Measurements from ENCODE around the gene RNF215. TPM values are rescaled to one million over a fixed set of nuclear protein-coding genes. Genes with fewer than 3 reads are reported as not detected.
A peak's percentile ranks its signal among the peaks of the same experiment; 100 is the strongest.

RNF215 gene
- total and polyA plus RNA-seq, 2 of the 13 experiments (the other 11 are each of a cell fraction or from before 2014, with no cell fraction given): 5.3 to 6.1 TPM

GRCh38 chr22:30356449-30357235 is 30.6 kb downstream of the RNF215 start, which contains the start of the genes CCDC157 and SF3A1 (continued):
- peak; percentile 89; the same call in 1 of the 2 replicates for TF ChIP-seq ZNF274 (CRISPR knock-in tag; IDR thresholded peaks at IDR 0.05)
- TF ChIP-seq ZSCAN5A (CRISPR knock-in tag; IDR thresholded peaks at IDR 0.05; ENCODE audit: borderline replicate concordance): no peak
- no peak for TF ChIP-seq CBX5 (CRISPR knock-in tag; IDR thresholded peaks at IDR 0.05; ENCODE audit: borderline replicate concordance)
- TF ChIP-seq ZNF333 (CRISPR knock-in tag; IDR thresholded peaks at IDR 0.05; ENCODE audit: borderline replicate concordance): peak; percentile 48; the same call in 1 of the 2 replicates
- TF ChIP-seq ZFP91 (CRISPR knock-in tag; IDR thresholded peaks at IDR 0.05; ENCODE audit: borderline replicate concordance): peak; percentile 90; the same call in 1 of the 2 replicates
- no peak for TF ChIP-seq ATF3 (CRISPR knock-in tag; IDR thresholded peaks at IDR 0.05)
- TF ChIP-seq ZNF230 (CRISPR knock-in tag; IDR thresholded peaks at IDR 0.05): no peak
- TF ChIP-seq KAT2B (IDR thresholded peaks at IDR 0.05; ENCODE audit: borderline replicate concordance, low read depth, low read length): no peak
- TF ChIP-seq ZNF3 (CRISPR knock-in tag; IDR thresholded peaks at IDR 0.05): no peak; the same call in 1 of the 2 replicates
- peak; percentile 81 for TF ChIP-seq ZNF564 (CRISPR knock-in tag; IDR thresholded peaks at IDR 0.05)
- TF ChIP-seq JUN (CRISPR knock-in tag; IDR thresholded peaks at IDR 0.05): no peak
- TF ChIP-seq PHF5A (CRISPR knock-in tag; IDR thresholded peaks at IDR 0.05; ENCODE audit: low read depth, unreplicated experiment): no peak
- no peak; the same call in 1 of the 2 replicates for TF ChIP-seq KDM4B (CRISPR knock-in tag; IDR thresholded peaks at IDR 0.05)
- TF ChIP-seq NRL (CRISPR knock-in tag; IDR thresholded peaks at IDR 0.05; ENCODE audit: borderline replicate concordance): no peak; the same call in none of the 2 replicates
- TF ChIP-seq ZSCAN9 (CRISPR knock-in tag; IDR thresholded peaks at IDR 0.05; ENCODE audit: borderline replicate concordance): 0 out of 2 replicates have a peak, but pooled peaks have one; percentile 40
- no peak for TF ChIP-seq ZFYVE20 (CRISPR knock-in tag; IDR thresholded peaks at IDR 0.05; ENCODE audit: borderline replicate concordance, low read depth)
- TF ChIP-seq FOSL2 (CRISPR knock-in tag; IDR thresholded peaks at IDR 0.05): peak; percentile 21
- TF ChIP-seq JDP2 (CRISPR knock-in tag; IDR thresholded peaks at IDR 0.05; ENCODE audit: borderline replicate concordance): no peak
- no peak for TF ChIP-seq THYN1 (CRISPR knock-in tag; IDR thresholded peaks at IDR 0.05; ENCODE audit: borderline replicate concordance, low read depth)
- TF ChIP-seq KMT2B (CRISPR knock-in tag; IDR thresholded peaks at IDR 0.05): peak; percentile 83
- no peak for TF ChIP-seq FOXA1 (IDR thresholded peaks at IDR 0.05)
- 0 out of 2 replicates have a peak, but pooled peaks have one; percentile 25 for TF ChIP-seq FOXA1 (CRISPR knock-in tag; IDR thresholded peaks at IDR 0.05)
- peak; percentile 83; the same call in 1 of the 2 replicates for TF ChIP-seq ZNF768 (CRISPR knock-in tag; IDR thresholded peaks at IDR 0.05)
- TF ChIP-seq ZNF234 (CRISPR knock-in tag; conservative IDR thresholded peaks at IDR 0.05): no peak
- TF ChIP-seq RXRB (CRISPR knock-in tag; IDR thresholded peaks at IDR 0.05; ENCODE audit: borderline replicate concordance): no peak
- TF ChIP-seq ZNF143 (CRISPR knock-in tag; IDR thresholded peaks at IDR 0.05): peak; percentile 89
- peak; percentile 51 for TF ChIP-seq HCFC1 (IDR thresholded peaks at IDR 0.05; ENCODE audit: low read depth, low read length)
